Measurements from ENCODE around the gene ARHGEF39. TPM values are rescaled to one million over a fixed set of nuclear protein-coding genes. Genes with fewer than 3 reads are reported as not detected.
A peak's percentile ranks its signal among the peaks of the same experiment; 100 is the strongest.

ARHGEF39 gene
- total and polyA plus RNA-seq, 8 donors = 1.5 to 17.7 (median 10.0) TPM

- Histone ChIP-seq H3K27ac (peak overlapping the region; percentile 75 to 87), H3K36me3 (peaks cover 0 to 9% of the 10 kb centered on the region in 2 donors), H3K4me1 (peaks cover 4 to 19% of the 10 kb centered on the region in 2 donors), H3K9me3 (no peaks in the 10 kb centered on the region), H3K27me3 (peaks cover 0 to 9% of the 10 kb centered on the region in 2 donors), H3K4me3 (peak overlapping the region; percentile 68)
- intact Hi-C loops (cut with DNase I) = no loop called here
- TF ChIP-seq CTCF (IDR thresholded peaks at IDR 0.05) = no peak
- ATAC-seq = no peak
- DNase-seq = no peak
Measured at GRCh38 chr9:35691334-35691650, 26.3 kb upstream of the ARHGEF39 start.

- Histone ChIP-seq H3K4me1 (peaks cover 4 to 19% of the 10 kb centered on the region in 2 donors), H3K27ac (peak overlapping the region; percentile 75 to 87), H3K36me3 (peaks cover 0 to 4% of the 10 kb centered on the region in 2 donors), H3K27me3 (peaks cover 0 to 9% of the 10 kb centered on the region in 2 donors), H3K4me3 (peak overlapping the region; percentile 68), H3K9me3 (no peaks in the 10 kb centered on the region)
- TF ChIP-seq CTCF (IDR thresholded peaks at IDR 0.05) = no peak
- ATAC-seq (peak; percentile 76), DNase-seq (peak; percentile 78 to 88 (median 80))
- intact Hi-C loops (cut with DNase I) = no loop called here
Measured at GRCh38 chr9:35690614-35691333, 25.8 kb upstream of the ARHGEF39 start.

GRCh38 chr9:35690294-35690613 is 25.3 kb upstream of the ARHGEF39 start:
- Histone ChIP-seq H3K4me1 (peaks cover 4 to 19% of the 10 kb centered on the region in 2 donors), H3K27me3 (peaks cover 0 to 9% of the 10 kb centered on the region in 2 donors), H3K4me3 (peak overlapping the region; percentile 68), H3K27ac (peak overlapping the region; percentile 75 to 87), H3K9me3 (no peaks in the 10 kb centered on the region), H3K36me3 (peaks cover 0 to 4% of the 10 kb centered on the region in 2 donors)
- no peak for ATAC-seq
- intact Hi-C loops (cut with DNase I) = no loop called here
- no peak for DNase-seq
- TF ChIP-seq CTCF (IDR thresholded peaks at IDR 0.05) = no peak

- H3K27ac ChIP-seq = peak within 1 kb of the TSS; percentile 75 to 87
- intact Hi-C loops (cut with DNase I) = no loop called here
- peak; percentile 55 for ATAC-seq
- DNase-seq = peak in 3 of 4 donors; percentile 70 to 89 (median 71)
- H3K27me3 ChIP-seq = peaks cover 0 to 9% of the 10 kb centered on the region in 2 donors
- TF ChIP-seq CTCF (IDR thresholded peaks at IDR 0.05) = no peak
- peaks cover 0 to 19% of the 10 kb centered on the region in 2 donors for H3K4me1 ChIP-seq
- no peaks in the 10 kb centered on the region for H3K9me3 ChIP-seq
- H3K4me3 ChIP-seq = peak within 1 kb of the TSS; percentile 68
- H3K36me3 ChIP-seq = peaks cover 0 to 9% of the 10 kb centered on the region in 2 donors
Measured at GRCh38 chr9:35689542-35690293, 24.7 kb upstream of the ARHGEF39 start, which contains the start of gene TPM2. TSS of gene TPM2 (minus strand) at chr9:35689925. CDS start at chr9:35689817, 108 bp downstream.
